ENCODE results near the gene NWD2. TPM values are rescaled to one million over a fixed set of nuclear protein-coding genes. Genes with fewer than 3 reads are reported as not detected.

Gene NWD2
- total RNA-seq, 1 donor from 2014 or later = 0.49 TPM

- Histone ChIP-seq H3K27ac (no peak overlapping the region), H3K4me3 (no peak overlapping the region), H3K36me3 (no peaks in the 10 kb centered on the region), H3K27me3 (no peaks in the 10 kb centered on the region), H3K4me1 (no peaks in the 10 kb centered on the region), H3K9me3 (no peaks in the 10 kb centered on the region)
- no peak for DNase-seq (ENCODE audit: extremely low spot score in 2 of 2)
- TF ChIP-seq POLR2A (IDR thresholded peaks at IDR 0.05) (no peak), CTCF (IDR thresholded peaks at IDR 0.05) (no peak)
- intact Hi-C loops (cut with DNase I) = no loop called here
Observed at GRCh38 chr4:37219990-37220389, 24.6 kb upstream of the NWD2 start.

GRCh38 chr4:37220685-37221084 is 23.9 kb upstream of the NWD2 start:
- intact Hi-C loops (cut with DNase I) = no loop called here
- no peaks in the 10 kb centered on the region for H3K4me1 ChIP-seq
- no peak overlapping the region for H3K27ac ChIP-seq
- no peak for DNase-seq (ENCODE audit: extremely low spot score in 2 of 2)
- H3K27me3 ChIP-seq = no peaks in the 10 kb centered on the region
- H3K9me3 ChIP-seq = no peaks in the 10 kb centered on the region
- no peak overlapping the region for H3K4me3 ChIP-seq
- no peaks in the 10 kb centered on the region for H3K36me3 ChIP-seq
- TF ChIP-seq POLR2A (IDR thresholded peaks at IDR 0.05) (no peak), CTCF (IDR thresholded peaks at IDR 0.05) (no peak), POLR2AphosphoS5 (IDR thresholded peaks at IDR 0.05; ENCODE audit: insufficient read depth in 1 of 2, low read depth in 1 of 2) (no peak)

GRCh38 chr4:37223732-37224131 is 20.8 kb upstream of the NWD2 start:
- Histone ChIP-seq H3K9me3 (no peaks in the 10 kb centered on the region), H3K36me3 (no peaks in the 10 kb centered on the region), H3K4me1 (no peaks in the 10 kb centered on the region), H3K27ac (no peak overlapping the region), H3K27me3 (no peaks in the 10 kb centered on the region), H3K4me3 (no peak overlapping the region)
- intact Hi-C loops (cut with DNase I) = no loop called here
- TF ChIP-seq POLR2A (IDR thresholded peaks at IDR 0.05) = no peak
- TF ChIP-seq CTCF (IDR thresholded peaks at IDR 0.05) = no peak
- TF ChIP-seq POLR2AphosphoS5 (IDR thresholded peaks at IDR 0.05; ENCODE audit: insufficient read depth in 1 of 2, low read depth in 1 of 2) = no peak
- DNase-seq (ENCODE audit: extremely low spot score in 2 of 2) = no peak

GRCh38 chr4:37224854-37225253 is 19.7 kb upstream of the NWD2 start:
- H3K27me3 ChIP-seq = no peaks in the 10 kb centered on the region
- H3K4me3 ChIP-seq = no peak overlapping the region
- no peaks in the 10 kb centered on the region for H3K4me1 ChIP-seq
- DNase-seq (ENCODE audit: extremely low spot score in 2 of 2) = no peak
- no peak overlapping the region for H3K27ac ChIP-seq
- H3K9me3 ChIP-seq = no peaks in the 10 kb centered on the region
- intact Hi-C loops (cut with DNase I) = no loop called here
- H3K36me3 ChIP-seq = no peaks in the 10 kb centered on the region
- no peak for TF ChIP-seq POLR2A (IDR thresholded peaks at IDR 0.05)
- no peak for TF ChIP-seq POLR2AphosphoS5 (IDR thresholded peaks at IDR 0.05; ENCODE audit: insufficient read depth in 1 of 2, low read depth in 1 of 2)

- H3K4me1 ChIP-seq = no peaks in the 10 kb centered on the region
- no peak for TF ChIP-seq POLR2A (IDR thresholded peaks at IDR 0.05)
- TF ChIP-seq POLR2AphosphoS5 (IDR thresholded peaks at IDR 0.05; ENCODE audit: insufficient read depth in 1 of 2, low read depth in 1 of 2) = no peak
- no peak for TF ChIP-seq CTCF (IDR thresholded peaks at IDR 0.05)
- DNase-seq (ENCODE audit: extremely low spot score in 2 of 2) = no peak
- no peaks in the 10 kb centered on the region for H3K27me3 ChIP-seq
- intact Hi-C loops (cut with DNase I) = no loop called here
- H3K9me3 ChIP-seq = no peaks in the 10 kb centered on the region
- no peak overlapping the region for H3K27ac ChIP-seq
- no peaks in the 10 kb centered on the region for H3K36me3 ChIP-seq
- no peak overlapping the region for H3K4me3 ChIP-seq
Observed at GRCh38 chr4:37225778-37226177, 18.8 kb upstream of the NWD2 start.

GRCh38 chr4:37232315-37232714 is 12.2 kb upstream of the NWD2 start:
- H3K4me1 ChIP-seq = no peaks in the 10 kb centered on the region
- H3K4me3 ChIP-seq = no peak overlapping the region
- no peak for DNase-seq (ENCODE audit: extremely low spot score in 2 of 2)
- intact Hi-C loops (cut with DNase I) = no loop called here
- H3K27me3 ChIP-seq = no peaks in the 10 kb centered on the region
- TF ChIP-seq CTCF (IDR thresholded peaks at IDR 0.05) = no peak
- TF ChIP-seq POLR2AphosphoS5 (IDR thresholded peaks at IDR 0.05; ENCODE audit: insufficient read depth in 1 of 2, low read depth in 1 of 2) = no peak
- no peak for TF ChIP-seq POLR2A (IDR thresholded peaks at IDR 0.05)
- H3K9me3 ChIP-seq = no peaks in the 10 kb centered on the region
- H3K36me3 ChIP-seq = no peaks in the 10 kb centered on the region
- no peak overlapping the region for H3K27ac ChIP-seq

Measured in vagina (tissue), 2 donors.